H9 (cell line): ENCODE data around the gene TBC1D25. TPM values are rescaled to one million over a fixed set of nuclear protein-coding genes. Genes with fewer than 3 reads are reported as not detected.

Experiments
- DNase-seq: peaks from one replicate; pipeline ENCODE4 v3.0.0-alpha.2; 2017
- H2AFZ ChIP-seq: one replicate; pipeline ENCODE4 v1.6.1; 2013; ENCODE audit warnings: mild to moderate bottlenecking, low read length, control low read depth, moderate library complexity
- H2AK5ac ChIP-seq: 2 replicates; pipeline ENCODE4 v1.6.1; 2013; ENCODE audit warnings: low read length, control low read depth, mixed read lengths; ENCODE audit not compliant: insufficient read length
- H2BK120ac ChIP-seq: one replicate; pipeline ENCODE4 v1.6.1; 2013; ENCODE audit warnings: low read depth, mild to moderate bottlenecking, low read length, control low read depth, inconsistent platforms; ENCODE audit not compliant: poor library complexity, severe bottlenecking
- H2BK12ac ChIP-seq: 2 replicates; pipeline ENCODE4 v1.6.1; 2013; ENCODE audit warnings: low read length, control low read depth, mixed read lengths, low read depth; ENCODE audit not compliant: insufficient read length
- H2BK15ac ChIP-seq: 2 replicates; pipeline ENCODE4 v1.6.1; 2013; ENCODE audit warnings: low read depth, low read length, control low read depth
- H2BK20ac ChIP-seq: one replicate; pipeline ENCODE4 v1.6.1; 2013; ENCODE audit warnings: low read depth, mild to moderate bottlenecking, low read length, control low read depth, inconsistent platforms; ENCODE audit not compliant: poor library complexity, severe bottlenecking
- H2BK5ac ChIP-seq: 2 replicates; pipeline ENCODE4 v1.6.1; 2013; ENCODE audit warnings: low read length, control low read depth, mixed read lengths; ENCODE audit not compliant: insufficient read length
- H3K14ac ChIP-seq: 2 replicates; pipeline ENCODE4 v1.6.1; 2013; ENCODE audit warnings: low read length, control low read depth; ENCODE audit not compliant: insufficient read depth
- H3K18ac ChIP-seq: 2 replicates; pipeline ENCODE4 v1.6.1; 2013; ENCODE audit warnings: low read depth, mild to moderate bottlenecking, mixed read lengths, low read length, control low read depth; ENCODE audit not compliant: insufficient read length
- H3K23ac ChIP-seq: 2 replicates; pipeline ENCODE4 v1.6.1; 2013; ENCODE audit warnings: low read length, control low read depth, mixed read lengths, low read depth; ENCODE audit not compliant: insufficient read length
- H3K23me2 ChIP-seq: 2 replicates; pipeline ENCODE4 v1.6.1; 2013; ENCODE audit warnings: low read depth, mild to moderate bottlenecking, mixed read lengths, low read length, control low read depth; ENCODE audit not compliant: insufficient read length, poor library complexity, severe bottlenecking
- H3K27ac ChIP-seq: 2 replicates; pipeline ENCODE4 v1.5.1; 2013; ENCODE audit warnings: low read length, control low read depth, mixed read lengths, low read depth; ENCODE audit not compliant: insufficient read length
- H3K27me3 ChIP-seq: 2 replicates; pipeline ENCODE4 v1.6.1; 2013; ENCODE audit warnings: low read length, control low read depth, inconsistent platforms; ENCODE audit not compliant: insufficient read depth
- H3K4ac ChIP-seq: 2 replicates; pipeline ENCODE4 v1.6.1; 2013; ENCODE audit warnings: low read depth, mild to moderate bottlenecking, control low read depth, inconsistent platforms, low read length, moderate library complexity
- H3K4me1 ChIP-seq: 2 replicates; pipeline ENCODE4 v1.6.1; 2013; ENCODE audit warnings: low read length, control low read depth, inconsistent platforms; ENCODE audit not compliant: insufficient read depth
- H3K4me2 ChIP-seq: 2 replicates; pipeline ENCODE4 v1.6.1; 2013; ENCODE audit warnings: low read length, control low read depth, mixed read lengths; ENCODE audit not compliant: insufficient read length, insufficient read depth
- H3K56ac ChIP-seq: 2 replicates; pipeline ENCODE4 v1.6.1; 2013; ENCODE audit warnings: low read depth, mild to moderate bottlenecking, mixed read lengths, low read length, control low read depth; ENCODE audit not compliant: insufficient read length
- H3K79me1 ChIP-seq: 2 replicates; pipeline ENCODE4 v1.6.1; 2013; ENCODE audit warnings: low read depth, mild to moderate bottlenecking, moderate library complexity, low read length, control low read depth, inconsistent platforms; ENCODE audit not compliant: insufficient read depth, poor library complexity, severe bottlenecking
- H3K79me2 ChIP-seq: 2 replicates; pipeline ENCODE4 v1.6.1; 2013; ENCODE audit warnings: low read length, control low read depth, inconsistent platforms; ENCODE audit not compliant: insufficient read depth
- H3K9ac ChIP-seq: 2 replicates; pipeline ENCODE4 v1.6.1; 2013; ENCODE audit warnings: low read length, control low read depth, mixed read lengths; ENCODE audit not compliant: insufficient read length; ENCODE audit errors: extremely low read depth
- H3K9me3 ChIP-seq: one replicate; pipeline ENCODE4 v1.6.1; 2013; ENCODE audit warnings: low read depth, low read length, inconsistent platforms; ENCODE audit not compliant: control insufficient read depth
- H3T11ph ChIP-seq: one replicate; pipeline ENCODE4 v1.6.1; 2013; ENCODE audit warnings: mild to moderate bottlenecking, low read length, control low read depth, inconsistent platforms
- H4K20me1 ChIP-seq: one replicate; pipeline ENCODE4 v1.6.1; 2013; ENCODE audit not compliant: control insufficient read depth, insufficient read length, insufficient read depth
- H4K5ac ChIP-seq: 2 replicates; pipeline ENCODE4 v1.6.1; 2013; ENCODE audit warnings: low read depth, mild to moderate bottlenecking, mixed read lengths, low read length, control low read depth; ENCODE audit not compliant: insufficient read length
- H4K8ac ChIP-seq: replicated peaks from 2 replicates; pipeline ENCODE4 v1.6.1; 2013; ENCODE audit warnings: low read length, control low read depth, mixed read lengths, low read depth; ENCODE audit not compliant: insufficient read length
- H4K91ac ChIP-seq: 2 replicates; pipeline ENCODE4 v1.6.1; 2013; ENCODE audit warnings: low read depth, mild to moderate bottlenecking, moderate library complexity, mixed read lengths, low read length, control low read depth; ENCODE audit not compliant: insufficient read length
- H3K27ac Mint-ChIP-seq, 3 experiments: 2 replicates in 2 of 3; 3 replicates in 1 of 3; pipeline ENCODE4 v1.8.0; 2020 to 2021; ENCODE audit warnings: mixed read lengths in 3 of 3, mild to moderate bottlenecking in 1 of 3, moderate library complexity in 1 of 3
- H3K27me3 Mint-ChIP-seq: 2 replicates; pipeline ENCODE4 v1.8.0; 2021; ENCODE audit warnings: low read depth, mild to moderate bottlenecking, moderate library complexity, mixed read lengths
- H3K36me3 Mint-ChIP-seq, 3 experiments: 2 replicates in 2 of 3; 3 replicates in 1 of 3; pipeline ENCODE4 v1.8.0; 2020 to 2021; ENCODE audit warnings: low read depth in 3 of 3, mixed read lengths in 3 of 3; ENCODE audit not compliant: insufficient read depth in 1 of 3
- H3K4me1 Mint-ChIP-seq, 2 experiments: 2 replicates each; pipeline ENCODE4 v1.8.0; 2020; ENCODE audit warnings: mixed read lengths in 2 of 2
- H3K4me3 Mint-ChIP-seq, 2 experiments: 2 replicates in 1 of 2; 3 replicates in 1 of 2; pipeline ENCODE4 v1.8.0; 2020 to 2021; ENCODE audit warnings: mild to moderate bottlenecking in 2 of 2, mixed read lengths in 2 of 2, moderate library complexity in 1 of 2
- H3K9me3 Mint-ChIP-seq, 2 experiments: 2 replicates in 1 of 2; 3 replicates in 1 of 2; pipeline ENCODE4 v1.8.0; 2020; ENCODE audit warnings: mild to moderate bottlenecking in 2 of 2, mixed read lengths in 2 of 2, moderate library complexity in 1 of 2
- CTCF ChIP-seq: fragments of 200-600 bp; sonication (generic); conservative IDR thresholded peaks from 3 replicates; pipeline ENCODE4 v1.8.0; 2021; ENCODE audit warnings: antibody characterized with exemption, mild to moderate bottlenecking
- WGBS: extraction: QIAGEN DNeasy Blood & Tissue Kit; methylation state at CpG from one replicate; pipeline ENCODE4 v1.1.7; 2013; ENCODE audit warnings: missing lambda C conversion rate, low lambda C conversion rate, mixed read lengths; ENCODE audit not compliant: insufficient read length; ENCODE audit errors: extremely low coverage; 5-methylcytosine and 5-hydroxymethylcytosine counted together
- total RNA-seq: library from RNA; stranded (reverse); gene quantifications from 2 replicates; pipeline ENCODE4 v1.2.1, GENCODE V29; 2021

Gene TBC1D25
- total RNA-seq, 1 experiment from 2014 or later, result 10.2 TPM

- Histone ChIP-seq H4K5ac (no peak overlapping the region), H3K9ac (no peak overlapping the region), H3K4me1 (no peaks in the 10 kb centered on the region), H2AK5ac (no peak overlapping the region), H2BK5ac (no peak overlapping the region), H3K4ac (no peak overlapping the region), H3K56ac (no peak overlapping the region), H3K79me2 (no peaks in the 10 kb centered on the region), H3K18ac (no peak overlapping the region), H3K23me2 (no peaks in the 10 kb centered on the region), H3K4me2 (peak overlapping the region; percentile 58), H3K79me1 (no peaks in the 10 kb centered on the region), H2BK15ac (no peak overlapping the region), H4K8ac (no peak overlapping the region), H3K27me3 (no peaks in the 10 kb centered on the region), H3K9me3 (peaks cover 23% of the 10 kb centered on the region), H3K23ac (no peak overlapping the region), H2AFZ (no peak overlapping the region), H3T11ph (no peak overlapping the region), H2BK120ac (no peak overlapping the region), H4K20me1 (no peaks in the 10 kb centered on the region), H2BK20ac (no peak overlapping the region), H3K27ac (no peak overlapping the region), H2BK12ac (no peak overlapping the region), H3K14ac (no peak overlapping the region), H4K91ac (no peak overlapping the region)
- DNase-seq, result no peak
- Mint-ChIP-seq H3K4me1 (peaks cover 2 to 4% of the 10 kb centered on the region in 2 experiments; a peak in 3 of 4 replicates), H3K27ac (0 out of 7 replicates have a peak overlapping the region, but pooled peaks of 1 of the 3 experiments have one; percentile 59), H3K9me3 (peaks cover 53 to 67% of the 10 kb centered on the region in 2 experiments), H3K36me3 (peaks cover 6 to 30% (median 21%) of the 10 kb centered on the region in 3 experiments), H3K4me3 (peak overlapping the region; percentile 92 to 96; a peak in 3 of 5 replicates), H3K27me3 (no peaks in the 10 kb centered on the region; the same call in 1 of the 2 replicates)
- no CpG with 5 or more reads among the region's 25 CpGs for WGBS
- TF ChIP-seq CTCF, result no peak
These were observed 59.1 kb downstream of the TBC1D25 start for GRCh38 chrX:48598614-48599013.
